ENCODE data around the gene UBIAD1. TPM values are rescaled to one million over a fixed set of nuclear protein-coding genes. Genes with fewer than 3 reads are reported as not detected.
A peak's percentile ranks its signal among the peaks of the same experiment; 100 is the strongest.

The UBIAD1 gene
- total and polyA plus RNA-seq, 9 of the 15 experiments (the other 6 are each of a cell fraction or from before 2014, with no cell fraction given), result 6.2 to 34.3 (median 22.3) TPM

DNA sequence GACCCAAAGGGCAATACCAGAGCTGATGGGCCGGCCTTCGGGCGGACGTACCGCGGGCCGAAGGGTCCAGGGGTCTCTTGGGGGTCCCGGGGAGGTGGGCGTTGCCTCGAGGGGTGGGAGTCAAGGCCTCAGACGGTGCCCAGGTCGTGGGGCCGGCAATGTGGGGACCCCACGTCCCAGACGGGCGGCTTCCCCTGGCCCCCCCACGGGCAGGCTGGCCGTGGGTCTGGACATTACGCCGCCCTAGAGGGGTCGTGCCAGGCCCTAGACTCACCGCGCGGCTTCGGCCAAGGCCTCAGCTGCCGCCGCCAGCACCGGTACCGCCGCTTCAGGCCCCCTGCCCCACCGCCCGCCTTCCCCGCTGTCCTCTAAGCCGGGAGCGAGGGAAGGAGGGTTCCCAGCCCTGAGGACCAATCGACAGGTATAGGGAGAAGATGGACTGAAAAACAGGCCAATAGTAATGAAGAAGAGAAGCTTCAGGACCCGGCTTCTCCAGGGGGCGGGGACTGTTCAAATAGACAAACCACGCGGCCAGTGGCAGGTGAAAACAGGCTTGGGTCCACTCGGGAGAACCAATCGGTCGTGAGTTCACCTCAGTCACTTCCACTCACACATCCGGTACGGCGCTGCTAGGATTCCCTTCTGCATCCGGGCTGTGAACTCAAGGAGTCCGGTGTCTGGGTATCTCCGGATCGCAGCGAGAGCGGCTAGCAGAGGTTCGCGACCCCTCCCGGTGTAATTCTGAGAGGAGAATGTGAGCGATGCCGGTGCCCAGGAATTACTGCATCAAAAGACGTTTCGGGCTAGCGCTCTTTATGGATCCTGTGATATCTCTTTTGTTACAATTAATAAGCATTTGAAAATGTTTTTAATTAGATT is 10.6 kb upstream of the UBIAD1 start, which contains the start of gene MTOR (continued):
- TF ChIP-seq, protein P1, sequence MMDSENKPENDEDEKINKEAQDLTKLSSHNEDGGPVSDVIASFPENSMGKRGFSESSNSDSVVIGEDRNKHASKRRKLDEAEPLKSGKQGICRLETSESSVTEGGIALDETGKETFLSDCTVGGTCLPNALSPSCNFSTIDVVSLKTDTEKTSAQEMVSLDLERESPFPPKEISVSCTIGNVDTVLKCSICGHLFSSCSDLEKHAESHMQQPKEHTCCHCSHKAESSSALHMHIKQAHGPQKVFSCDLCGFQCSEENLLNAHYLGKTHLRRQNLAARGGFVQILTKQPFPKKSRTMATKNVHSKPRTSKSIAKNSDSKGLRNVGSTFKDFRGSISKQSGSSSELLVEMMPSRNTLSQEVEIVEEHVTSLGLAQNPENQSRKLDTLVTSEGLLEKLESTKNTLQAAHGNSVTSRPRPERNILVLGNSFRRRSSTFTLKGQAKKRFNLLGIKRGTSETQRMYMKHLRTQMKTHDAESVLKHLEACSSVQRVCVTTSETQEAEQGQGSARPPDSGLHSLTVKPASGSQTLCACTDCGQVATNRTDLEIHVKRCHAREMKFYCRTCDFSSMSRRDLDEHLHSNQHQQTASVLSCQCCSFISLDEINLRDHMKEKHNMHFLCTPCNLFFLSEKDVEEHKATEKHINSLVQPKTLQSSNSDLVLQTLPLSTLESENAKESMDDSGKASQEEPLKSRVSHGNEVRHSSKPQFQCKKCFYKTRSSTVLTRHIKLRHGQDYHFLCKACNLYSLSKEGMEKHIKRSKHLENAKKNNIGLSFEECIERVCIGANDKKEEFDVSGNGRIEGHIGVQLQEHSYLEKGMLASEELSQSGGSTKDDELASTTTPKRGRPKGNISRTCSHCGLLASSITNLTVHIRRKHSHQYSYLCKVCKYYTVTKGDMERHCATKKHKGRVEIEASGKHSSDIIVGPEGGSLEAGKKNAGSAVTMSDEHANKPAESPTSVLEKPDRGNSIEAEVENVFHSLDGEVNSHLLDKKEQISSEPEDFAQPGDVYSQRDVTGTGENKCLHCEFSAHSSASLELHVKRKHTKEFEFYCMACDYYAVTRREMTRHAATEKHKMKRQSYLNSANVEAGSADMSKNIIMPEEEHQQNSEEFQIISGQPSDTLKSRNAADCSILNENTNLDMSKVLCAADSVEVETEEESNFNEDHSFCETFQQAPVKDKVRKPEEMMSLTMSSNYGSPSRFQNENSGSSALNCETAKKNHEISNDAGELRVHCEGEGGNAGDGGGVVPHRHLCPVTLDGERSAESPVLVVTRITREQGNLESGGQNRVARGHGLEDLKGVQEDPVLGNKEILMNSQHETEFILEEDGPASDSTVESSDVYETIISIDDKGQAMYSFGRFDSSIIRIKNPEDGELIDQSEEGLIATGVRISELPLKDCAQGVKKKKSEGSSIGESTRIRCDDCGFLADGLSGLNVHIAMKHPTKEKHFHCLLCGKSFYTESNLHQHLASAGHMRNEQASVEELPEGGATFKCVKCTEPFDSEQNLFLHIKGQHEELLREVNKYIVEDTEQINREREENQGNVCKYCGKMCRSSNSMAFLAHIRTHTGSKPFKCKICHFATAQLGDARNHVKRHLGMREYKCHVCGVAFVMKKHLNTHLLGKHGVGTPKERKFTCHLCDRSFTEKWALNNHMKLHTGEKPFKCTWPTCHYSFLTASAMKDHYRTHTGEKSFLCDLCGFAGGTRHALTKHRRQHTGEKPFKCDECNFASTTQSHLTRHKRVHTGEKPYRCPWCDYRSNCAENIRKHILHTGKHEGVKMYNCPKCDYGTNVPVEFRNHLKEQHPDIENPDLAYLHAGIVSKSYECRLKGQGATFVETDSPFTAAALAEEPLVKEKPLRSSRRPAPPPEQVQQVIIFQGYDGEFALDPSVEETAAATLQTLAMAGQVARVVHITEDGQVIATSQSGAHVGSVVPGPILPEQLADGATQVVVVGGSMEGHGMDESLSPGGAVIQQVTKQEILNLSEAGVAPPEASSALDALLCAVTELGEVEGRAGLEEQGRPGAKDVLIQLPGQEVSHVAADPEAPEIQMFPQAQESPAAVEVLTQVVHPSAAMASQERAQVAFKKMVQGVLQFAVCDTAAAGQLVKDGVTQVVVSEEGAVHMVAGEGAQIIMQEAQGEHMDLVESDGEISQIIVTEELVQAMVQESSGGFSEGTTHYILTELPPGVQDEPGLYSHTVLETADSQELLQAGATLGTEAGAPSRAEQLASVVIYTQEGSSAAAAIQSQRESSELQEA (IDR thresholded peaks at IDR 0.05; ENCODE audit: low read depth), result no peak
- TF ChIP-seq, protein P2, sequence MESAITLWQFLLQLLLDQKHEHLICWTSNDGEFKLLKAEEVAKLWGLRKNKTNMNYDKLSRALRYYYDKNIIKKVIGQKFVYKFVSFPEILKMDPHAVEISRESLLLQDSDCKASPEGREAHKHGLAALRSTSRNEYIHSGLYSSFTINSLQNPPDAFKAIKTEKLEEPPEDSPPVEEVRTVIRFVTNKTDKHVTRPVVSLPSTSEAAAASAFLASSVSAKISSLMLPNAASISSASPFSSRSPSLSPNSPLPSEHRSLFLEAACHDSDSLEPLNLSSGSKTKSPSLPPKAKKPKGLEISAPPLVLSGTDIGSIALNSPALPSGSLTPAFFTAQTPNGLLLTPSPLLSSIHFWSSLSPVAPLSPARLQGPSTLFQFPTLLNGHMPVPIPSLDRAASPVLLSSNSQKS (CRISPR knock-in tag; IDR thresholded peaks at IDR 0.05), result no peak
- TF ChIP-seq MAFF (IDR thresholded peaks at IDR 0.05; ENCODE audit: low read length) (no peak), HDGF (IDR thresholded peaks at IDR 0.05) (no peak), SNRNP70 (optimal IDR thresholded peaks at IDR 0.05; ENCODE audit: low read depth, low read length) (no peak)
- TF ChIP-seq, protein P3, sequence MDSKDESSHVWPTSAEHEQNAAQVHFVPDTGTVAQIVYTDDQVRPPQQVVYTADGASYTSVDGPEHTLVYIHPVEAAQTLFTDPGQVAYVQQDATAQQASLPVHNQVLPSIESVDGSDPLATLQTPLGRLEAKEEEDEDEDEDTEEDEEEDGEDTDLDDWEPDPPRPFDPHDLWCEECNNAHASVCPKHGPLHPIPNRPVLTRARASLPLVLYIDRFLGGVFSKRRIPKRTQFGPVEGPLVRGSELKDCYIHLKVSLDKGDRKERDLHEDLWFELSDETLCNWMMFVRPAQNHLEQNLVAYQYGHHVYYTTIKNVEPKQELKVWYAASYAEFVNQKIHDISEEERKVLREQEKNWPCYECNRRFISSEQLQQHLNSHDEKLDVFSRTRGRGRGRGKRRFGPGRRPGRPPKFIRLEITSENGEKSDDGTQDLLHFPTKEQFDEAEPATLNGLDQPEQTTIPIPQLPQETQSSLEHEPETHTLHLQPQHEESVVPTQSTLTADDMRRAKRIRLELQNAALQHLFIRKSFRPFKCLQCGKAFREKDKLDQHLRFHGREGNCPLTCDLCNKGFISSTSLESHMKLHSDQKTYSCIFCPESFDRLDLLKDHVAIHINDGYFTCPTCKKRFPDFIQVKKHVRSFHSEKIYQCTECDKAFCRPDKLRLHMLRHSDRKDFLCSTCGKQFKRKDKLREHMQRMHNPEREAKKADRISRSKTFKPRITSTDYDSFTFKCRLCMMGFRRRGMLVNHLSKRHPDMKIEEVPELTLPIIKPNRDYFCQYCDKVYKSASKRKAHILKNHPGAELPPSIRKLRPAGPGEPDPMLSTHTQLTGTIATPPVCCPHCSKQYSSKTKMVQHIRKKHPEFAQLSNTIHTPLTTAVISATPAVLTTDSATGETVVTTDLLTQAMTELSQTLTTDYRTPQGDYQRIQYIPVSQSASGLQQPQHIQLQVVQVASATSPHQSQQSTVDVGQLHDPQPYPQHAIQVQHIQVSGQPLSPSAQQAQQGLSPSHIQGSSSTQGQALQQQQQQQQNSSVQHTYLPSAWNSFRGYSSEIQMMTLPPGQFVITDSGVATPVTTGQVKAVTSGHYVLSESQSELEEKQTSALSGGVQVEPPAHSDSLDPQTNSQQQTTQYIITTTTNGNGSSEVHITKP (IDR thresholded peaks at IDR 0.05; ENCODE audit: partially characterized antibody), result peak; percentile 27
- TF ChIP-seq, protein P4, sequence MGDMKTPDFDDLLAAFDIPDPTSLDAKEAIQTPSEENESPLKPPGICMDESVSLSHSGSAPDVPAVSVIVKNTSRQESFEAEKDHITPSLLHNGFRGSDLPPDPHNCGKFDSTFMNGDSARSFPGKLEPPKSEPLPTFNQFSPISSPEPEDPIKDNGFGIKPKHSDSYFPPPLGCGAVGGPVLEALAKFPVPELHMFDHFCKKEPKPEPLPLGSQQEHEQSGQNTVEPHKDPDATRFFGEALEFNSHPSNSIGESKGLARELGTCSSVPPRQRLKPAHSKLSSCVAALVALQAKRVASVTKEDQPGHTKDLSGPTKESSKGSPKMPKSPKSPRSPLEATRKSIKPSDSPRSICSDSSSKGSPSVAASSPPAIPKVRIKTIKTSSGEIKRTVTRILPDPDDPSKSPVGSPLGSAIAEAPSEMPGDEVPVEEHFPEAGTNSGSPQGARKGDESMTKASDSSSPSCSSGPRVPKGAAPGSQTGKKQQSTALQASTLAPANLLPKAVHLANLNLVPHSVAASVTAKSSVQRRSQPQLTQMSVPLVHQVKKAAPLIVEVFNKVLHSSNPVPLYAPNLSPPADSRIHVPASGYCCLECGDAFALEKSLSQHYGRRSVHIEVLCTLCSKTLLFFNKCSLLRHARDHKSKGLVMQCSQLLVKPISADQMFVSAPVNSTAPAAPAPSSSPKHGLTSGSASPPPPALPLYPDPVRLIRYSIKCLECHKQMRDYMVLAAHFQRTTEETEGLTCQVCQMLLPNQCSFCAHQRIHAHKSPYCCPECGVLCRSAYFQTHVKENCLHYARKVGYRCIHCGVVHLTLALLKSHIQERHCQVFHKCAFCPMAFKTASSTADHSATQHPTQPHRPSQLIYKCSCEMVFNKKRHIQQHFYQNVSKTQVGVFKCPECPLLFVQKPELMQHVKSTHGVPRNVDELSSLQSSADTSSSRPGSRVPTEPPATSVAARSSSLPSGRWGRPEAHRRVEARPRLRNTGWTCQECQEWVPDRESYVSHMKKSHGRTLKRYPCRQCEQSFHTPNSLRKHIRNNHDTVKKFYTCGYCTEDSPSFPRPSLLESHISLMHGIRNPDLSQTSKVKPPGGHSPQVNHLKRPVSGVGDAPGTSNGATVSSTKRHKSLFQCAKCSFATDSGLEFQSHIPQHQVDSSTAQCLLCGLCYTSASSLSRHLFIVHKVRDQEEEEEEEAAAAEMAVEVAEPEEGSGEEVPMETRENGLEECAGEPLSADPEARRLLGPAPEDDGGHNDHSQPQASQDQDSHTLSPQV (IDR thresholded peaks at IDR 0.05), result no peak
